ENCODE measurements around the gene SAGE1. TPM values are rescaled to one million over a fixed set of nuclear protein-coding genes. Genes with fewer than 3 reads are reported as not detected.

The SAGE1 gene
- total RNA-seq, 1 donor from 2014 or later = not detected

Other genes with a start within 250 kb of the SAGE1 start
- gene CT45A1, start 180.1 kb upstream of the SAGE1 start, total RNA-seq = not detected
- not detected for gene CT45A3, start 125.5 kb upstream of the SAGE1 start, total RNA-seq
- gene CT45A5, start 108.2 kb upstream of the SAGE1 start, total RNA-seq = not detected
- not detected for gene CT45A6, start 90.9 kb upstream of the SAGE1 start, total RNA-seq
- gene CT45A2, start 73.7 kb upstream of the SAGE1 start, total RNA-seq = not detected
- not detected for gene CT45A7, start 56.4 kb upstream of the SAGE1 start, total RNA-seq
- not detected for gene CT45A8, start 39.2 kb upstream of the SAGE1 start, total RNA-seq
- not detected for gene CT45A9, start 21.9 kb upstream of the SAGE1 start, total RNA-seq
- gene CT45A10, start 272 bp upstream of the SAGE1 start, total RNA-seq = not detected
- gene MMGT1, start 80.3 kb downstream of the SAGE1 start, total RNA-seq = 29.5 TPM
- gene SLC9A6, start 91.7 kb downstream of the SAGE1 start, total RNA-seq = 12.5 TPM

Measured in cardiac septum (tissue), 1 donor.